HTERT RPE-1 (cell line): ENCODE results near the gene PSORS1C2.
"Not testable (repeated sequence)": the region's sequence is repeated elsewhere in the genome, so short reads cannot be mapped to it uniquely, and the experiment has no call there.

Experiments used
- in situ Hi-C: fragments of 300-500 bp; cut with MboI; formaldehyde crosslinking; loops from 4 replicates; pipeline ENCODE4 v1.14.3; 2020; ENCODE audit warnings: low sequenced_read_pairs

Gene PSORS1C2

DNA sequence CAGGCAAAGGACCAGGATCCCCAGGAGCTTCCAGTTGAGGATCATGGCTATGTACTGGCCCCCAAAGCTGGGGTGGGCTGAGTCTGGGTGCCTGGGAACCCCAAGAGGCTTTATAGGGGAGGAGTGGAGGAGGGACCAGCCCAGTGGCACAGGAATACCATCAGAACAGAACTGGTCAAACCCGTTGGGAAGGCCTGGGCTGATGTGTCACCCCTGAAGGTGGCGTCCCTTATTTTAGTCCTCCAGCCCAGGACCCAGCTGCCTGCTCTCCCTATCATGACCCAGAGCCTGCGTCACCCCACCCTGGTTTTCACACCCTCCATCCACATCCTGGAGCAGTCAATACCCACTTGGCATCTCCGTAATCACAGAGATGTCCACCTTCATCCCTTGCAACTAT is at the start of gene PSORS1C2:
Gene PSORS1C2, minus strand, starts transcription at position 85 of the 400 bp plus-strand sequence. Its CDS starts 40 bp downstream, at position 45.
- in situ Hi-C loops, result no loop called here

DNA sequence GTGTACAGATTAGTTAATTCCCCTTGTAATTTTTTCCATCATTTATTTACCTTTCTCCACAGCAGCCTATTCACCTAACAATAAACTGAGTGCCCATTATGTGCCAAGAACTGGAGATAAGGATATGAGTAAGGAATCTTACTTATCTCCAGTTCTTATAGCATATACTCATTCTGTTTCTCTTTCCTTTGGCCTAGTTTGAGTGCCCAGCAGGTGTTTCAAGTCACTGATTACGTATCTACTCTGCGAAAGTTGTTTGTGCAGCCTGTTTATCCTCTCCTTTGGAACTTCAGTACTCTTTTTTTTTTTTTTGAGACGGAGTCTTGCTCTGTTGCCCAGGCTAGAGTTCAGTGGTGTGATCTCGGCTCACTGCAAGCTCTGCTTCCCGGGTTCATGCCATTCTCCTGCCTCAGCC is 48.9 kb upstream of the PSORS1C2 start:
- in situ Hi-C loops, result no loop called here

DNA sequence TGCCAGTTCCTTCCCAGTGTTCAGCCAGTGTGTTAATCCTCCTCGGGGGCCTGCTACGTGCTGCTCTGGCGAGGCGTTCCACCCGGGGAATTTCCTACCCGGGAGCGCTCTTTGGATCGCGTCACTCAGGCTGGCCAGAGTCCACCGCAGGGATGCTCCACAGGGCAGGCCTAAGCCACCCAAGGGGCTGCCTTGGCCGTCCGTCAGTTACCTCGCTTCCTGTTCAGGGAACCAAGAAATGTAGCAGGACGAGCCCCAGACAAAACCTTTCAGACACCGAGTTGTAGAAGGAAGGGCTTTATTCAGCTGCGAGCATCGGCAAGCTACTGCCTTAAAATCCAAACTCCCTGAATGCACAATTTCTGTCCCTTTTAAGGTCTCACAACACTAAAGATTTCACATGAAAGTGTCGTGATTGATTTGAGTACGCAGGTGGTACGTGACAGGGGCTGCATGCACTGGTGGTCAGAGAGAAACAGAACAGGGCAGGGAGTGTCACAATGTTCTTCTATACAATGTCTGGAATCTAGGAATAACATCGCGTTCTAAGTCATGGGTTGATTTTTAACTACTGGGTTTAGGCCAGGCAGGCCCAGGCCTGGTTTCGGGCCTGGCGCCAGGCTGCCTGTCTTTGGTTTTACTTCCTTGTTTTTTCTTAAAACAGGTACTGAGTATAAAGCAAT is 47.3 kb upstream of the PSORS1C2 start:
- in situ Hi-C loops, result no loop called here

DNA sequence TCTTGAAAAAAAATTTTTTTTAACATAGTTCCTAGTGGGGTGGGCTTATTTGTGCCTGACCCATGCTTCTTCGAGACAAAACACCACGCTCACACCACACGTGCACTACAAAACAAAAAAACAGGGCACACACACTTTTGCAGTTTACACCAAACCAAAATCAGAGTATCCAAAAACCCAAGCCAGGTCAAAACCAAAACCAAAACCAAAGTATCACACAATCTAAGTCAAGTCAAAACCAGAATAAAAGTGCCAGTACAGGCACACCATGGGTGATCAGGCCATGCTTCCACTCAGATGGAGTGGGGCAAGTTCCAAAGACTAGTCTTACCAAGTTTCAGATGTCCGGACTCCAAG is 46.8 kb upstream of the PSORS1C2 start:
- in situ Hi-C loops, result not testable (repeated sequence)

DNA sequence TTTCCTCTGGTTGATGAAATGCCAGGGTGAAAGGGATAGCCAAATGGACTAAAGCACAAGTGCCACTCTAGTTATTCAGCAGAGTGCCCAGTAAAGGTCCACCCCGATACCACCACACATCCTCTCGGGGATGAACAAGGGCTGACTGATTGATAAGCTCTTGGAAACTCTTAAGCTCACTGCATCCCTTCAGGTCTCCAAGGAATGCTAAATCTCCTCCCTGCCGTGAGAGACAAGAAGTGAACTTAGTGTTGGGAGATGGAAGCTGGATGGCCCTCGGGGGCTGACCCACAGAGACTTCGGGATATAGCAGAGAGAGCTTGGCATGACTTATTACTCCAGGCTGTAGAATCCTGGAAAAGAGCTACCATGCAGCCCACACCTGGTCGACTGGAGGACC is 45.0 kb upstream of the PSORS1C2 start:
- in situ Hi-C loops, result not testable (repeated sequence)

DNA sequence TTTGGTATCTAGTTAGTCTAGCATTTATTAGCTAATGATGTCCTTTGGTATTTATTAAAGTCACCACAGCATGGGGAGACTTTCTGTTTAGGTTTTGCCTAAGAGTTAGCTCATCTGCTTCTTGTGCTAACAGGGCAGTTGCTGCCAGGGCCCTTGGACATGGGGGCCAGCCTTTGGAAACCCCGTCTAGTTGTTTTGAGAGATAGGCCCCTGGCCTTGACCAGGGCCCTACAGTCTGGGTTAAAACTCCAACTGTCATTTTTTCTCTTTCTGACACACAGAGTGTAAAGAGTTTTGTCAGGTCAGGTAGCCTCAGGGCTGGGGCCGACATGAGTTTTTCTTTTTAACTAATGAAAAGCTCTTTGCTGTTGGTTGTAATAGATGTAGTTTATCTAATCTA is 44.4 kb upstream of the PSORS1C2 start:
- in situ Hi-C loops, result not testable (repeated sequence)

DNA sequence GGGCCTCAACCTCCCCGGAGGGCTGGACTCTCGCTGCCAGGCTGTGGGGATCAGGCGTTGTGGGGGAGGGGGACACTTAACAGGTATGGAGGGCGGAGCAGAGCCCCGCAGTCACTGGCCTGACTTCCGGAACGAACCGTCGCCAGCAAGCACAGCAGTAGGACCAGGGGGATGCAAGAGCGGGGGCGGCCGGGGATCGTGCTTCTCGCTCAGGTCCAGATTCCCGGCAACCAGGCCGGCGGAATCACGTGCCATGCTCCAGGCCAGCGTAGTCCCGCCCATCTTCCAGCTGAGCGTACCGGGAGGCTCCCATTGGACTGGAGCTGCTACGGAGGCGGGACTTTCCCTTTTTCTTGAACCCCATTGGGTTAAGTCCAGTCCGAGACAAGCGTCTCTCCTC is 41.6 kb upstream of the PSORS1C2 start:
- in situ Hi-C loops, result no loop called here

DNA sequence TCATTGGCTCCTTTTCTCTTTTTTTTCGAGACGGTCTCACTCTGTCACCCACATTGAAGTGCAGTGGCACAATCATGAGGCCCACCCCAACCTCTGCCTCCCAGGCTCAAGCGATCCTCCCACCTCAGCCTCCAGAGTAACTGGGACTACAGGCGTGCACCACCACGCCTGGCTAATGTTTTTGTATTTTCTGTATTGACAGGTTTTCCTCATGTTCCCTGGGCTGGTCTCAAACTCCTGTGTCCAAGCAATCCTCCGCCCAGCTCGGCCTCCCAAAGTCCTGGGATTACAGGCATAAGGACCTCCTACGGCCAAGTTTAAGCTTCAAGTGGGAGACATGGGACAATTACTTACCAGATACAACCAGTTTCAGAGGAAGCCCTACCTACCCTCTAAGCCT is 41.0 kb upstream of the PSORS1C2 start:
- in situ Hi-C loops, result no loop called here

DNA sequence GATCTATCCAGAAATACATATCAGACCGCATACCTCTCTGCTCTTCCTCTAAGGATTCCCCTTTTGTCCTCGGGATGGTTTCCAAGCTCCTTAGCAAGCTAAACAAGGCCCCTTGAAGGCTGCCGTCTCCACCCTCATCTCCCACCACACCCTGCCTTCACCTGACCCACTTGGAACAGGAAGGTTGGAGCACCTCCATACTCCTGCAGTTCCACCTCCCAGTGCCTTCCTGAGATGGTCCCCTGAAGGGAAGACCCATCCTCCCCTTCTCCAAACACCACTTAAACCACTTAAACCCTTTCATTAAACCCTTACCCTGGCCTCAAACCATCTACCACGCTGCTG is 40.1 kb upstream of the PSORS1C2 start:
- in situ Hi-C loops, result no loop called here

DNA sequence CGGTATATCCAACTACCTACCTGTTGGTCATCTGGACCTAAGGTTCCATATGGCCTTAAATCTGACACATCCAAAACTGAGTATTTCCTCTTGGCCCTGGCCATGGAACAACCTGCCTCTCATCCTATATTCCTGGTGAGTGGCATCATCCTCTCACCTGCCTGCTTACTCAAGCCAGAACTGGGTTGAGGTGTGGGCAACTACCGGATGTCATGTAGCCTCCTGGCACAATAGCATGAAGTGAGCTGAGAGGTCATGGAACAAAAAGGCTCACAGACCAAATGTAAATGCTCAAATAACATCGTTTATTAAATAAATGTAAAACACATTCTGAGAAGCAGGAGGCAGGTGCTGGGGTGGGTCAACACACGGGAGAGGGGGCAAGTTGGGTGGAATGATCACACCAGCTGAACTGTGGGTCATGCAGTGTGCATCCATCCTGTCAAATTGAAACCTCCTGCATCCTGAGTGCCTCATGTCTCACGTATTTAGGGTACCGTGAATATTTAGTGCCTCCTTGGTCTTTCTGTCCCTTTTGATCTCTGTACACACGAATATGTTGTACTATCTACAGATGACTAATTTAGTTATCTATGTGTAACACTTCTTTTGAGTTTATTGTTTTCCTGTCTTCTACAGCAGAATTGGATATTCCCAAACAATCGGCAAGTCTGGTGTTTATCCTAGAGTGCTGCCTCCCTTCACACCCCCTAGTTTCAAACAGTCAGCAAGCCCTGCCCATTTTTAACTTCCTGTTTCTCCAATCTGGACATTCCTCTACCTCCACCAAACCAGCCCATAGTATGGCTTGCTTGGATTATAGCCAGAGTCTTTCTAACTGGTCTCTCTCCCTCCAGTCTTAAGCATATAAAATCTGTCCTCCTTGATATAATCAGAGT is 39.5 kb upstream of the PSORS1C2 start:
- in situ Hi-C loops, result no loop called here

DNA sequence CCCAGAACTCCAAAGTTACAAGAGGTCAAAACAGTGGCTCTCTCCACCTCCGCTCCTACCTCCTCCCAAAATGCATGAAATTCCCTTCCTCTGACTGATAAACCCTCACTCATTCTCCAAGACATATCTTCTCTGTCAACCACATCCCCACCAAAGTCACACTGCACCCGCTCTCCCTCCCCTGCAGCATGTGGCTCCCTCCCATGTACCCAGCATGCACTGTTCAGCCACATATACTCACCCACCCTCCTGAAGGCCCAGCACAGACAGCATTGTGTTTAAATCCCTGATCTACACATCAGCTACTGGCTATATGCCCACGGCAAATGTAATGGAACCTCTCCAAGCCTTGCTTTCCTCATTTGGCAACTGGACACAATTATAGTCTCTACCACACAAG is 37.1 kb upstream of the PSORS1C2 start:
- in situ Hi-C loops, result no loop called here

DNA sequence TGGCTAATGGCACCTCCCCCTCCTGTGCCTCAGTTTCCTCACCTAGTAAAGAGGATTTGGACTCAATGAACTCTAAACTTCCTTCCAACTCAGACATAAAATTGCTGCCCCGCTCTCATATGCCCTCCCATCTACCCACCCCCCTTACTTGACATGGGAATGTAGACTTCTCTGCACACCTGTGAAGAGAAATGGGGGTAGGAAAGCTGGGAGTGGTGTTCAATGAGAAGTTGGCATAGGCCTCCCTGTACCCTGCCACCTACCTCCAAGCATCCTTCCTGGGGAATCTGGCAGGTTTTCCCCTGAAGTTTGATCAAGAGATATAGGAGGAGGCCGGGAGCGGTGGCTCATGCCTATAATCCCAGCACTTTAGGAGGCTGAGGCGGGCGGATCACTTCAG is 35.5 kb upstream of the PSORS1C2 start:
- in situ Hi-C loops, result no loop called here

DNA sequence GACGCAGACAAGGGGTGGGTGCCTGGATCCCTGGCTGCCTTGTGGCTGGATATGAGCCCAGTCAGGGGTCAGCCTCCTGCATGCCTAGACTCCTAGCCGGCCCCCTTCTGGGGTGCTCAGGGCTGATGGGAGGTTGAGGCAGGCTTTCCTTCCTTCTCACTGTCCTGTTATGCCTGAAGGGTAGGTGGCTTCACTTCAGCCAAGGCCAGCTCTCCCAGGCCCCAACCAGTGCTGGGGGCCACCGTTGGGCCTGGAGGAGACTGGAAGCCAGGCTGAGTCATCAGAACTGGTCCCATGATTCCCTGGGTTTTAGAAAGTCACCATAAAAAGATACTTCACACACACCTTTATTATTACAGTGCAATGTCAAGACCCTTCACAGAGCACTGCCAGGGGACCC is 34.5 kb upstream of the PSORS1C2 start:
- in situ Hi-C loops, result no loop called here

DNA sequence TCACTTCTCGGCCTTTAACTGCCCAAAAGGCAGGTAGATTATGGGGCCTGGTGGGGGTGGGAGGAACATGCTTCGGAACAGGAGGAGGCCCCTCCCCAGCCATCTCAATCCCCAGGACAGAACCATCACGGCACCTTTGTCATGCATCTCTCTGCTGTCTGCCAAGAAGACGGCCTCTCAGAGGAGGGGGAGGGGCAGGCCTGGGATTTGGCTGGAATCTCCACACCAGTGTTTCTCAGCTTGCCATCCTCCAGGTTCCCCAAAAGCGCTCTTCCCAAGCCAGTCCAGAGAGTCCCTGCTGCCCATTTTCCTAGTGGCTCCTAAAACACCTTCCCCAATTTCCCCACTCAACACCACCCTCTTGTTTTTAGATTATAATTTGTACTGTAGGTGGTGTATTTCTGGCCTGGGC is 34.1 kb upstream of the PSORS1C2 start:
- in situ Hi-C loops, result no loop called here

DNA sequence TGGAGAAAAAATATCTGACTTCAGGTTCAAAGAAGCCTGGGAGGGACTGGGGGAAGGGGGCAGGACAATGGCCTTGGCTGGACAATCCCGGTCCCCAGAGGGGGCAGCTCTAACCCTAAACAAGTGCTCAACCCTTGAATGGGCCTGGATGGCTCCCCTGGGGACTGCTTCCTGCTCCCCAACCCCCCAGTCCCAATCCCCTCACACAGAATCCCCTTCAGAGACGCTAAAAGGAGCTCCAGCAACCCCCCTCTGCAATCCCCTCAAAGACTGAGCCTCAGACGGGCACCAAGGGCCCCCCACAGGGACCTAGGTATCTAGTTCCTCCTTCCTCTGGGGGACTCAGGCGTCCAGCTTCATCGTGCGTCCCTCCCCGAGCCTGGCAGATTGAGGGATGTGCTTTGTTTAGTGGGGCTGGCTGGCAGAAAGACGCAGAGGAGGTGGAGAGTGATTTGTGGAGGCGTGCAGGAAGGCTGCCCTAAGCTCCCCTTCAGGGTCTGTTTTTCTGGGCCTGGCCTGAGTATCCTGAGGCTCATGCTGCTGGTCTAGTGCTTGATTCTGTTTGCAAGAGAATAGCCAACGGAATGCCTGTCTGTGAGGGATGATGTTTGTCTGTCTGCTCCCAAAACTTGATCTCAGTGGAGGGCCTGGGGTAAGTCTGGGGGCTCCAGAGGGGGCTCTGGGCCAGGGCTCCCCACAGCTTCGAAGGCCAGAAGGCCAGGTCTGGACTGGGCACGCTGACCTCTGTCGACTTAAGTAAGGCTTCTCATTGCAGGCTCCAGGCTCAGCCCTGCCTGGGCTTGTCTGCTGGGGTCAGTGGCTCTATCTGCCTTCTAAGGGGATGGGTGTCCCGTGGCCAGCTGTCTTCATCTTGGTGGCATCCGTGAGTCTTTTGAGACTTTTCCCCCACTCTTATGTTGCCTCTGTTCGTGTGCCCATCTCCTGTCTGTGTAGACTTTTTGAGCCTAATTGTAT is 33.4 kb upstream of the PSORS1C2 start:
- in situ Hi-C loops, result no loop called here

DNA sequence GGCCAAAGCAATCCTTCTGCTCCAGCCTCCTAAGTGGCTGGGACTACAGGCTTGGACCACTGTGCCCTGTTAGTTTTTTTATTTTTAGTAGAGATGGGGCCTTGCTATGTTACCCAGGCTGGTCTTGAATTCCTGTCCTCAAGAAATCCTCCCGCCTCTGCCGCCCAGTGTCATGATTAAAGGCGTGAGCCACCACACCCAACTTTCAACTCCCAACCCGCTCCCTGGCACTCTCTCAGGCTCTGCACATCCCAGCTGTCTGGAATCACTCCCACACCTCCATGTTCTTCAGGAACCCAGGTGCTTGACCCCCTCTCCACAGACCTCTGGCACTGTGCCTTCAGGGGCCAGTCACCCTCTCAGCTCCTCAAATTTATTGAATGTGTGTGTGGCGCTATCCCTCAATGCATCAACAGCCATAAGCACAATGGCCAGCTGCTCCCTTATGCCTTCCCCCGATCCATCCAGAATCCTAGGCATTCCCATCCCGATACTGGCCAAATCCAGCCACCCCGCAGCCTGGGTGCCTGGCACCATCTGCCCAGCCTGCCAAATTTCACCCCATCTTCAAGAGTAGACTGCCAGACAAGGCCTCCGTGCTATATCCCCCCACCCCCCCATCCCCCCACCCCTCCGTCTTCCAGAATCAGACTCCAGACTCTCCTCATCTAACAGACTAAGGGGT is 32.3 kb upstream of the PSORS1C2 start:
- in situ Hi-C loops, result no loop called here

DNA sequence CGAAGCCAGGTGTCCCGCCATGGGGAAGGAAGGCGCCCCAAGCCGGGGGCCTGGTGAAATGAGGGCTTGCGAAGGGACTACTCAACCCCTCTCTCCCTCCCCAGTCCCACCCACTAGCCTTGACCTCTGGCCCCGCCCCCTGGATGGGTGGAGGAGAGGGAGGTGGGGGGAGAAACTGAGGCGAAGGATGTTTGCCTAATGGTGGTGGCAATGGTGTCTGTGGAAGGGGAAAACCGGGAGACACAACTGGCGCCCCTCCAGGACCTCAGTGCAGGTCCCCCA is 31.7 kb upstream of the PSORS1C2 start, which contains the start of gene POU5F1:
Gene POU5F1, minus strand, starts transcription at position 83 of the 282 bp plus-strand sequence. Its CDS starts 62 bp downstream, at position 21.
- in situ Hi-C loops, result no loop called here

DNA sequence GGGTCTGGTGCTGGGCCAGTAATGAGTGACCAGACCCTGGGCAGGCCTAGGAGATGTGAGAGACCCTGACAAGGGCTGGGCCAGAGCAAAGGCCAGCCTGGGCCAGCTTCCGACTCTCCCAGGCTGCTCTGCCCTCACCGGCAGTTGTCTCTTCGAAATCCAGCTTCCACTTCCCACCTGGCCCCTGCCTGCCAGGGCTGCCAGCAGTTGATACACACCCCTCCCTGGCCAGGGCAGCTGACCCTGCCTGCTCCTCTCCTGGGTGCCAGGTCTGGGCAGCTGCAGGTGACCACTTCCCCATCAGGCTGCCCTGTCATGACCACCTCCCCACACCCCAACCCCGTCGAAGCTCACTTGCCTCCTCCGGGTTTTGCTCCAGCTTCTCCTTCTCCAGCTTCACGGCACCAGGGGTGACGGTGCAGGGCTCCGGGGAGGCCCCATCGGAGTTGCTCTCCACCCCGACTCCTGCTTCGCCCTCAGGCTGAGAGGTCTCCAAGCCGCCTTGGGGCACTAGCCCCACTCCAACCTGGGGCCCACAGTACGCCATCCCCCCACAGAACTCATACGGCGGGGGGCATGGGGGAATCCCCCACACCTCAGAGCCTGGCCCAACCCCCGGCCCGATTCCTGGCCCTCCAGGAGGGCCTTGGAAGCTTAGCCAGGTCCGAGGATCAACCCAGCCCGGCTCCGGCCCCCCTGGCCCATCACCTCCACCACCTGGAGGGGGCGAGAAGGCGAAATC is 31.2 kb upstream of the PSORS1C2 start:
- in situ Hi-C loops, result not testable (repeated sequence)

DNA sequence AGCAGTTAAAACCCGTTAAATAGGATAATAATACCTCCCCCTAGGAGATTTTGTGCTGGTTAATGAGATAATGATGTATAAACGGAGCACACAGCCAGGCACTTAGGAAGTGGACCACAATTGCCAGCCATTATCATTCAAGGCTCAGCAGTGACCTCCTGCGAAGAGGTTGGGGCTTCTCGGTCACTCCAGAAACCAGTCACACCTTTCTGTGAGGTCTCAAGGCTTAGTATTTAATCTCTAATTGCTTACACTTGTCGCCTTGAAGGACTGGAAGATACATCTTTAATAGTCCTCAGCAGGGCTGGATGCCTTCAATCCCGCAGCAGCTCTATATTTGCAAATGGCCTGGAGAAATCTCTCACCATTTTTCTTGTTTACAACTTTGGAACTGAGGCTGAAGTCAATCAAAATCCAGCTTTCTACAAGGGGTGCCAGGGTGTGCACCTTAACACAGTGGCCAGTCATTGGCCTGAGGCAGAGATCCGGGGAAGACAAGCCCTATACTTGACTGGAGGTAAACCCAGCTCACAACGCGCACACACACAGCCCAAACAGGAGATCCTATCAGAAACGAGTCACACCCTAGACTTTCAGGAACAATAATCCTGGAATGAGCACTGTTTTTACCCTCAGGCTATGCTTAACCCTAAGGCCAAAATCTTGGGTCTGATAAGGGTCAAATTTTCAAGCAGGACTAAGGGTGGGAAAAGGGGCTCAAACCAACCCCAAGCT is 30.4 kb upstream of the PSORS1C2 start:
- in situ Hi-C loops, result no loop called here
